Astrocyte of the spinal cord (primary cell): ENCODE data around the gene RRM1.

Source experiments
- DNase-seq: peaks from one replicate; pipeline ENCODE4 v3.0.0; 2011; ENCODE audit warnings: low read depth, low spot score
- H3K4me3 ChIP-seq: 2 replicates; pipeline ENCODE4 v1.5.1; 2011; ENCODE audit warnings: low read depth, mild to moderate bottlenecking, low read length, moderate library complexity
- in situ Hi-C: cut with HindIII; loops from 2 replicates; pipeline ENCODE4 v1.10.0; 2017; ENCODE audit warnings: low sequenced_read_pairs
- TF ChIP-seq, protein P1 (sequence below): IDR thresholded peaks from 2 replicates; pipeline ENCODE4 v1.5.1; 2012; ENCODE audit warnings: low read depth, mild to moderate bottlenecking, low read length, inconsistent platforms

Gene RRM1

GRCh38 chr11:4065601-4066377 is 28.8 kb upstream of the RRM1 start:
- no peak for DNase-seq
- TF ChIP-seq, protein P1, sequence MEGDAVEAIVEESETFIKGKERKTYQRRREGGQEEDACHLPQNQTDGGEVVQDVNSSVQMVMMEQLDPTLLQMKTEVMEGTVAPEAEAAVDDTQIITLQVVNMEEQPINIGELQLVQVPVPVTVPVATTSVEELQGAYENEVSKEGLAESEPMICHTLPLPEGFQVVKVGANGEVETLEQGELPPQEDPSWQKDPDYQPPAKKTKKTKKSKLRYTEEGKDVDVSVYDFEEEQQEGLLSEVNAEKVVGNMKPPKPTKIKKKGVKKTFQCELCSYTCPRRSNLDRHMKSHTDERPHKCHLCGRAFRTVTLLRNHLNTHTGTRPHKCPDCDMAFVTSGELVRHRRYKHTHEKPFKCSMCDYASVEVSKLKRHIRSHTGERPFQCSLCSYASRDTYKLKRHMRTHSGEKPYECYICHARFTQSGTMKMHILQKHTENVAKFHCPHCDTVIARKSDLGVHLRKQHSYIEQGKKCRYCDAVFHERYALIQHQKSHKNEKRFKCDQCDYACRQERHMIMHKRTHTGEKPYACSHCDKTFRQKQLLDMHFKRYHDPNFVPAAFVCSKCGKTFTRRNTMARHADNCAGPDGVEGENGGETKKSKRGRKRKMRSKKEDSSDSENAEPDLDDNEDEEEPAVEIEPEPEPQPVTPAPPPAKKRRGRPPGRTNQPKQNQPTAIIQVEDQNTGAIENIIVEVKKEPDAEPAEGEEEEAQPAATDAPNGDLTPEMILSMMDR: no peak
- in situ Hi-C loops: no loop called here
- H3K4me3 ChIP-seq: no peak overlapping the region

- TF ChIP-seq, protein P1: no peak
- in situ Hi-C loops: no loop called here
- no peak overlapping the region for H3K4me3 ChIP-seq
- DNase-seq: no peak
Observed at GRCh38 chr11:4066910-4067309, 27.7 kb upstream of the RRM1 start.

GRCh38 chr11:4068962-4069361 is 25.6 kb upstream of the RRM1 start:
- in situ Hi-C loops: no loop called here
- TF ChIP-seq, protein P1: no peak
- H3K4me3 ChIP-seq: no peak overlapping the region

DNA sequence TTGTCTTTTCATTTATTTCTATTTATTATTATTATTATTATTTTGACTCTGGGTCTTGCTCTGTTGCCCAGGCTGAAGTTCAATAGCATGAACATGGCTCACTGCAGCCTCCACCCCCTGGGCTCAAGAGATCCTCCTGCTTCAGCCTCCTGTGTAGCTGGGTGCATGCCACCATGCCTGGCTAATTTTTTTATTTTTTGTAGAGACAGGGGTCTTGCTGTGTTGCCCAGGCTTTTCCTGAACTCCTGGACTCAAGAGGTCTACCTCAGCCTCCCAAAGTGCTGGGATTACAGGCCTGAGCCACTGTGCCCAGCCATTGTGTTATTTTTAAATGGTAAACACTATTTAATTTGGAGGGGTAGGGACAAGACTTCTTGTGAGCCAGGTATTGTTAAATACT is 23.3 kb upstream of the RRM1 start:
- in situ Hi-C loops: no loop called here
- DNase-seq: no peak
- no peak overlapping the region for H3K4me3 ChIP-seq
- TF ChIP-seq, protein P1: no peak

More at GRCh38 chr11:4068962-4069361, 25.6 kb upstream of the RRM1 start:
- no peak for DNase-seq

DNA sequence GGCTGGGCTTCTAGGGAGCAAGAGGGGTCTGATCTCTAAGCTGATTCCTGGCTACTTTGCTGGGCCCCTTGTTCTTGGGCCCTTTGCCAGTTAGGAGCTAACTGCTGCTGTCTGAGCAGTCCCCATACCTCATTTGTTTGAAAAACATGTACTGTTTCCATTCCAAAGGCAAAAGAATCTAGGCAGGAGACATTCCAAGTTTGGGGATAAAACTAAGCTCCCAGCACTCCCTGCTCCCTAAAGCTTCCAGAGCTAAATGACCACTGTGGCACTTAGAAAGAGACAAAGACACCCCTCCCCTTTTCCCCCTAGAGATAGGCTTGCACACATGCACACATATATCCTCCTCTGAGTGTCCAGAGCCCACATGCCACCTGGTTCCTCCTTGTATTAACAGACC is 22.7 kb upstream of the RRM1 start:
- DNase-seq: no peak
- no peak overlapping the region for H3K4me3 ChIP-seq
- in situ Hi-C loops: no loop called here
- TF ChIP-seq, protein P1: no peak

DNA sequence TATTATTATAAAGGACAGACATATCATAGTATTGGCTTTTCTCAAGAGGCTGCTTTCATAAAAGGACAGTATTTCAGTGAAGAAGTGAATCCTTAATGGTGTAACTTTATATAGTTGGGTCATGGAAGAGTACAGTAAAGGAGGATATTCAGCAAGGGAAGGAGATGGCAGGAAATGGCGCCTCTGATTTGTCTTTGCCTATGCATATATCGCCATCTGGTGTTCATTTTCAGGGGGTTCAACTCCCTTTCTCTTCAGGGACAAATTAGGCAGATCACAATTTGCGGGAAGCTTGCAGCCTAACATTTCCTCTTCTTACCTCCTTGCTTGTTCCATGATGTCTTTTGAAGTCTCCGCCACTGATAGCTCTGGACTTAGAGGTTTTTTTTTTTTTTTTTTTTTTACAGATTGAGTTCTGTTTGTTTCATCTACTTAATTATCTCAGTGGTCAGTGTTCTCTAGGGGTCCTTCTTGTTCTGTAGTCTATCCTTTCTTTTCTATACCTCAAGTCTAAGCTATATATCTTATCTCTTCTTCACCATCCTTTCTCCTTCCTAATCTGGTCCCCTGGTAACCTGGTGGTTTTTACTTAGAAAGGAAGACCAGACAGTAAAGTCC is 21.8 kb upstream of the RRM1 start:
- no peak overlapping the region for H3K4me3 ChIP-seq
- in situ Hi-C loops: no loop called here
- DNase-seq: peak; percentile 74
- TF ChIP-seq, protein P1: peak; percentile 72
